ENCODE data around the gene GRP. TPM values are rescaled to one million over a fixed set of nuclear protein-coding genes. Genes with fewer than 3 reads are reported as not detected.

The GRP gene
- total RNA-seq, 2 donors from 2014 or later, result not detected

- Histone ChIP-seq H3K4me1 (ENCODE audit: control insufficient read depth in 1 of 2, low read depth in 2 of 2) (peaks cover 0 to 4% of the 10 kb centered on the region in 2 donors), H3K27ac (no peak overlapping the region), H3K9me3 (no peaks in the 10 kb centered on the region), H3K27me3 (replicated peaks; ENCODE audit: insufficient read depth) (peaks cover 8% of the 10 kb centered on the region), H3K36me3 (no peaks in the 10 kb centered on the region), H3K4me3 (no peak overlapping the region)
- DNase-seq (ENCODE audit: low spot score), result no peak
- no peak for ATAC-seq (ENCODE audit: insufficient number of reproducible peaks, low FRiP score, low read depth)
- TF ChIP-seq CTCF (IDR thresholded peaks at IDR 0.05), result no peak
These were observed 58.8 kb downstream of the GRP start for GRCh38 chr18:59278793-59279192.

DNA sequence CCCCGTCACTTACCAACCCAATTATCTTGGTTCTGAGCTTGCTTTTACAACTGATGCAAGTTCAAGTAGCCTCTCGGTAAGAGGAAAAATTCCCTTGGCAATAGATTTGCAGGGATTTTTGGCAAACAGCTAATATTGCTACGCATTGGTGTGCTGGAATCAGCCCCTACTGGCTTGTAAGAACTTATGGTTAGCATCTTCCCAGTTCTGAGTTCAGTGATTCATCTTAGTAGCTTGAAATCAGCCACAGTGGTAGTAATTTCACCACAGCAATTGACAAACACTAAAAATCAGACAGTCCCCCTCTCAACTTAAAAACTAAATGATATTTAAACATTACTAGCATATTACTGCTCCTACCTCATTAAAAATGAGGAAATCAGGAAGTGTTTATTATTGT is 59.2 kb downstream of the GRP start:
- no peak overlapping the region for H3K27ac ChIP-seq
- no peaks in the 10 kb centered on the region for H3K4me1 ChIP-seq (ENCODE audit: control insufficient read depth in 1 of 2, low read depth in 2 of 2)
- peaks cover 4% of the 10 kb centered on the region for H3K27me3 ChIP-seq (replicated peaks; ENCODE audit: insufficient read depth)
- no peak overlapping the region for H3K4me3 ChIP-seq
- no peak for DNase-seq (ENCODE audit: low spot score)
- no peaks in the 10 kb centered on the region for H3K36me3 ChIP-seq
- TF ChIP-seq CTCF (IDR thresholded peaks at IDR 0.05), result no peak
- ATAC-seq (ENCODE audit: insufficient number of reproducible peaks, low FRiP score, low read depth), result no peak
- H3K9me3 ChIP-seq, result no peaks in the 10 kb centered on the region

GRCh38 chr18:59279722-59280121 is 59.8 kb downstream of the GRP start:
- H3K9me3 ChIP-seq, result no peaks in the 10 kb centered on the region
- TF ChIP-seq CTCF (IDR thresholded peaks at IDR 0.05), result no peak
- H3K27me3 ChIP-seq (replicated peaks; ENCODE audit: insufficient read depth), result no peaks in the 10 kb centered on the region
- H3K36me3 ChIP-seq, result no peaks in the 10 kb centered on the region
- H3K4me1 ChIP-seq (ENCODE audit: control insufficient read depth in 1 of 2, low read depth in 2 of 2), result no peaks in the 10 kb centered on the region
- no peak overlapping the region for H3K27ac ChIP-seq
- DNase-seq (ENCODE audit: low spot score) (no peak), ATAC-seq (ENCODE audit: insufficient number of reproducible peaks, low FRiP score, low read depth) (peak; percentile 36)
- H3K4me3 ChIP-seq, result no peak overlapping the region

Other genes starting within 250 kb of the GRP start
- gene SEC11C, start 80.3 kb upstream of the GRP start, total RNA-seq, result 10 to 100 TPM; 24.4 to 37.4 TPM
- gene RAX, start 53.3 kb downstream of the GRP start, total RNA-seq, result not detected
- not detected for gene CPLX4, start 98.5 kb downstream of the GRP start, total RNA-seq
- 10 to 100 TPM; 57.4 to 72.5 TPM for gene LMAN1, start 139.1 kb downstream of the GRP start, total RNA-seq

Measured in thoracic aorta (tissue), 2 donors.